GM18868 (cell line): Measurements from ENCODE around the gene OVOL1.
A peak's percentile ranks its signal among the peaks of the same experiment; 100 is the strongest.
"Not testable (repeated sequence)": the region's sequence is repeated elsewhere in the genome, so short reads cannot be mapped to it uniquely, and the experiment has no call there.

ENCODE experiments used
- ATAC-seq: cut with Tn5 transposase; IDR thresholded peaks from one replicate; pipeline ENCODE4 v1.9.1; 2021; ENCODE audit warnings: mild to moderate bottlenecking, moderate library complexity; ENCODE audit not compliant: unreplicated experiment

The OVOL1 gene

GRCh38 chr11:65814131-65814985 is 27.5 kb downstream of the OVOL1 start:
- no peak for ATAC-seq

GRCh38 chr11:65814986-65815565 is 28.2 kb downstream of the OVOL1 start:
- ATAC-seq, result no peak

GRCh38 chr11:65816696-65817095 is 29.8 kb downstream of the OVOL1 start:
- ATAC-seq, result no peak

GRCh38 chr11:65817312-65817834 is 30.5 kb downstream of the OVOL1 start:
- no peak for ATAC-seq

- ATAC-seq, result peak; percentile 74
Observed at GRCh38 chr11:65817835-65818680, 31.2 kb downstream of the OVOL1 start.

GRCh38 chr11:65821107-65821506 is 34.2 kb downstream of the OVOL1 start:
- ATAC-seq, result no peak

- ATAC-seq, result no peak
Observed at GRCh38 chr11:65822776-65823528, 36.1 kb downstream of the OVOL1 start.

- no peak for ATAC-seq
Observed at GRCh38 chr11:65826984-65827735, 40.3 kb downstream of the OVOL1 start.

- ATAC-seq, result no peak
Observed at GRCh38 chr11:65829459-65829858, 42.6 kb downstream of the OVOL1 start.

GRCh38 chr11:65832231-65832630 is 45.4 kb downstream of the OVOL1 start:
- not testable (repeated sequence) for ATAC-seq

- peak; percentile 82 for ATAC-seq
Observed at GRCh38 chr11:65833297-65834030, 46.6 kb downstream of the OVOL1 start, which contains the start of gene SNX32. Gene SNX32 (plus strand): TSS chr11:65833963. CDS start chr11:65834066, 103 bp downstream.

- ATAC-seq, result no peak
Observed at GRCh38 chr11:65834202-65834601, 47.3 kb downstream of the OVOL1 start.

GRCh38 chr11:65842144-65842543 is 55.3 kb downstream of the OVOL1 start:
- ATAC-seq, result no peak

GRCh38 chr11:65843811-65844210 is 56.9 kb downstream of the OVOL1 start:
- ATAC-seq, result no peak

GRCh38 chr11:65844231-65844872 is 57.5 kb downstream of the OVOL1 start:
- no peak for ATAC-seq
